Thyroid gland (tissue), 4 donors: Measurements from ENCODE around the gene ZMAT3. TPM values are rescaled to one million over a fixed set of nuclear protein-coding genes. Genes with fewer than 3 reads are reported as not detected.

Experiments
- DNase-seq, 2 donors: peaks; one replicate each; pipeline ENCODE4 v3.0.0-alpha.2; 2019
- H3K27ac ChIP-seq, 3 donors: fragments of 200-600 bp; sonication (generic); 1 replicate in 2 of 3; 2 replicates in 1 of 3; pipeline ENCODE4 v1.5.1; 2016 to 2019; ENCODE audit warnings: mild to moderate bottlenecking in 1 of 3, moderate library complexity in 1 of 3
- H3K27me3 ChIP-seq: fragments of 200-600 bp; sonication (generic); one replicate; pipeline ENCODE4 v1.5.1; 2019
- H3K36me3 ChIP-seq, 2 donors: fragments of 200-600 bp; sonication (generic); one replicate each; pipeline ENCODE4 v1.5.1; 2016 to 2019
- H3K4me1 ChIP-seq, 2 donors: fragments of 200-600 bp; sonication (generic); one replicate each; pipeline ENCODE4 v1.5.1; 2017 to 2019
- H3K4me3 ChIP-seq, 3 donors: fragments of 200-600 bp; sonication (generic); replicated peaks in 1 of 3; 1 replicate in 2 of 3; 2 replicates in 1 of 3; pipeline ENCODE4 v1.5.1; 2016; ENCODE audit warnings: mild to moderate bottlenecking in 1 of 3
- H3K9me3 ChIP-seq: fragments of 200-600 bp; sonication (generic); one replicate; pipeline ENCODE4 v1.5.1; 2017
- CTCF ChIP-seq, 6 experiments: fragments of 200-600 bp in 3 of 6; fragments of 450-650 bp in 3 of 6; sonication (generic) in 3 of 6; IDR thresholded peaks; one replicate each; pipeline ENCODE4 v1.5.1; 2016 to 2019; ENCODE audit warnings: antibody characterized with exemption in 6 of 6, mild to moderate bottlenecking in 2 of 6, inconsistent platforms in 1 of 6, moderate library complexity in 1 of 6
- POLR2A ChIP-seq, 2 donors: fragments of 450-650 bp; IDR thresholded peaks; one replicate each; pipeline ENCODE4 v1.6.1; 2017; ENCODE audit warnings: antibody characterized with exemption in 2 of 2, mild to moderate bottlenecking in 2 of 2, moderate library complexity in 1 of 2
- WGBS, 2 donors: methylation state at CpG; one replicate each; pipeline ENCODE4 v1.1.5; 2017; 5-methylcytosine and 5-hydroxymethylcytosine counted together
- intact Hi-C: fragments of 100-400 bp; cut with DNase I; formaldehyde crosslinking; loops from one replicate; pipeline ENCODE4 v1.15.1; 2023
- total RNA-seq, 4 donors: library from RNA; depleted of rRNA; stranded (reverse); fragments of >200 nt; gene quantifications; one replicate each; pipeline ENCODE4 v1.2.3, GENCODE V29; 2016

ZMAT3 gene
- total RNA-seq, 4 donors from 2014 or later: 11.6 to 15.8 (median 13.1) TPM

GRCh38 chr3:179107617-179108016 is 36.0 kb upstream of the ZMAT3 start:
- no peak for DNase-seq
- Histone ChIP-seq H3K9me3 (no peaks in the 10 kb centered on the region), H3K4me1 (no peaks in the 10 kb centered on the region), H3K27me3 (no peaks in the 10 kb centered on the region), H3K4me3 (no peak overlapping the region), H3K27ac (no peak overlapping the region), H3K36me3 (no peaks in the 10 kb centered on the region)
- intact Hi-C loops: loop anchor here (10.0 kb wide), 1 partner anchor 207 kb away; no protein-coding TSS in a partner anchor
- no peak for TF ChIP-seq CTCF (IDR thresholded peaks at IDR 0.05)
- TF ChIP-seq POLR2A (IDR thresholded peaks at IDR 0.05): no peak
- 93 to 94% methylated on average over 3 of the region's 3 CpGs for WGBS, 2 donors

- intact Hi-C loops: loop anchor here (10.0 kb wide), 1 partner anchor 209 kb away; no protein-coding TSS in a partner anchor
- H3K27me3 ChIP-seq: no peaks in the 10 kb centered on the region
- no peak overlapping the region for H3K27ac ChIP-seq
- no peaks in the 10 kb centered on the region for H3K4me1 ChIP-seq
- H3K4me3 ChIP-seq: no peak overlapping the region
- H3K36me3 ChIP-seq: no peaks in the 10 kb centered on the region
- DNase-seq: no peak
- no peaks in the 10 kb centered on the region for H3K9me3 ChIP-seq
- TF ChIP-seq POLR2A (IDR thresholded peaks at IDR 0.05) (no peak), CTCF (IDR thresholded peaks at IDR 0.05) (no peak)
- 31 to 33% methylated on average over 1 of the region's 1 CpG for WGBS, 2 donors
Measured at GRCh38 chr3:179105881-179106280, 34.3 kb upstream of the ZMAT3 start.

GRCh38 chr3:179100652-179101051 is 29.0 kb upstream of the ZMAT3 start:
- H3K27ac ChIP-seq: no peak overlapping the region
- no peak overlapping the region for H3K4me3 ChIP-seq
- H3K9me3 ChIP-seq: no peaks in the 10 kb centered on the region
- H3K4me1 ChIP-seq: no peaks in the 10 kb centered on the region
- DNase-seq: no peak
- TF ChIP-seq POLR2A (IDR thresholded peaks at IDR 0.05) (no peak), CTCF (IDR thresholded peaks at IDR 0.05) (no peak)
- H3K27me3 ChIP-seq: no peaks in the 10 kb centered on the region
- intact Hi-C loops: loop anchor here (10.0 kb wide), 1 partner anchor 214 kb away; no protein-coding TSS in a partner anchor
- H3K36me3 ChIP-seq: no peaks in the 10 kb centered on the region

GRCh38 chr3:179098388-179099077 is 26.9 kb upstream of the ZMAT3 start:
- H3K36me3 ChIP-seq: no peaks in the 10 kb centered on the region
- TF ChIP-seq POLR2A (IDR thresholded peaks at IDR 0.05): no peak
- TF ChIP-seq CTCF (IDR thresholded peaks at IDR 0.05): no peak
- H3K4me1 ChIP-seq: no peaks in the 10 kb centered on the region
- WGBS, 2 donors: 83 to 86% methylated on average over 7 of the region's 7 CpGs
- H3K27me3 ChIP-seq: no peaks in the 10 kb centered on the region
- no peak overlapping the region for H3K4me3 ChIP-seq
- H3K27ac ChIP-seq: no peak overlapping the region
- no peaks in the 10 kb centered on the region for H3K9me3 ChIP-seq
- intact Hi-C loops: no loop called here
- DNase-seq: no peak

- intact Hi-C loops: no loop called here
- WGBS, 2 donors: 91 to 93% methylated on average over 1 of the region's 1 CpG
Measured at GRCh38 chr3:179093807-179094206, 22.2 kb upstream of the ZMAT3 start.

More at GRCh38 chr3:179093807-179094206, 22.2 kb upstream of the ZMAT3 start:
- no peak overlapping the region for H3K27ac ChIP-seq
- no peaks in the 10 kb centered on the region for H3K36me3 ChIP-seq
- H3K9me3 ChIP-seq: no peaks in the 10 kb centered on the region
- DNase-seq: no peak
- no peak for TF ChIP-seq POLR2A (IDR thresholded peaks at IDR 0.05)
- no peak for TF ChIP-seq CTCF (IDR thresholded peaks at IDR 0.05)
- no peak overlapping the region for H3K4me3 ChIP-seq
- no peaks in the 10 kb centered on the region for H3K4me1 ChIP-seq
- no peaks in the 10 kb centered on the region for H3K27me3 ChIP-seq
